ENCODE measurements around the gene CFAP97D1.

Gene CFAP97D1

GRCh38 chr17:43771463-43771862, 8.8 kb upstream of the CFAP97D1 start:
- no peak for DNase-seq (ENCODE audit: low read depth)
- no peak overlapping the region for H3K4me3 ChIP-seq (replicated peaks; ENCODE audit: low read depth, low read length)
- TF ChIP-seq CTCF (IDR thresholded peaks at IDR 0.05; ENCODE audit: low read length, missing control alignments) = no peak

DNA sequence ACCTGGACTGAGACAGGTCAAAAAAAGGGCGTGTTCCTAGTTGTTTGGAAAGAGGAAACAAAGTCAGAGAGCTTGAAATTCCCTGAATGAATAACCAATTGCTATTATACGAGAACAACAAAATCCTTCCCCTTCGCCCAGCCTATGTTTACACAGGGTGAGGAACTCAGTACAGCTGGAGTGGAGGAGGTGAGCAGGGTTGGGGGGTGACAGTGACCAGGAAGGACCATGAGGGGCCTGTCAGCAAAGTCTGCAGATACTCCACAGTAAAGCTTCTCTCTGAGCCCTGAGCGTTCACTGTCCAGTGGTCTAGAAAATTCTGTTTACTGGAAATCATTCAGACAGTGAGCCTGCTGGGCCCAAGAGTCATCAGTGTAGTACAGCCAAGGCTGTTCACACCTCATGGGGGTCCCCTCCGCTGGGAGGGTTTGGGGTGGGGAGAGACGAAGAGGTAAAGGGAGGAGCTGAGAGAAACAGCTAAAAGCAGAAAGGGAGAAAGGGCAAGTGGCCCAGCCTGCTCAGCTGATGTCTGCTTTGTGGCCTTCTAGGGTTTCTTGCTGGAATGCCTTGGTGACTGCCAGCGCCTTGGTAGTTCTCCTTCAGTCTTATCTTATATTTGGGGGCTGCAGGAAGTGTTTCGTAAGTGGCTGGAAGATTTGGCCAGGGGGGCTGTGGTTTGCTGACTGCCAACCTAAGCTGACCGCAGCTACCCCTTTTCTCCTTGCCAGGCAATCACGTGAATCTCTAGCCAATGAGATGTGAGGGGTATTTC, 7.2 kb upstream of the CFAP97D1 start:
- no peak for TF ChIP-seq CTCF (IDR thresholded peaks at IDR 0.05; ENCODE audit: low read length, missing control alignments)
- no peak overlapping the region for H3K4me3 ChIP-seq (replicated peaks; ENCODE audit: low read depth, low read length)
- peak; percentile 45 for DNase-seq (ENCODE audit: low read depth)

GRCh38 chr17:43774304-43775250, 5.7 kb upstream of the CFAP97D1 start:
- DNase-seq (ENCODE audit: low read depth) = no peak
- TF ChIP-seq CTCF (IDR thresholded peaks at IDR 0.05; ENCODE audit: low read length, missing control alignments) = no peak
- no peak overlapping the region for H3K4me3 ChIP-seq (replicated peaks; ENCODE audit: low read depth, low read length)

DNA sequence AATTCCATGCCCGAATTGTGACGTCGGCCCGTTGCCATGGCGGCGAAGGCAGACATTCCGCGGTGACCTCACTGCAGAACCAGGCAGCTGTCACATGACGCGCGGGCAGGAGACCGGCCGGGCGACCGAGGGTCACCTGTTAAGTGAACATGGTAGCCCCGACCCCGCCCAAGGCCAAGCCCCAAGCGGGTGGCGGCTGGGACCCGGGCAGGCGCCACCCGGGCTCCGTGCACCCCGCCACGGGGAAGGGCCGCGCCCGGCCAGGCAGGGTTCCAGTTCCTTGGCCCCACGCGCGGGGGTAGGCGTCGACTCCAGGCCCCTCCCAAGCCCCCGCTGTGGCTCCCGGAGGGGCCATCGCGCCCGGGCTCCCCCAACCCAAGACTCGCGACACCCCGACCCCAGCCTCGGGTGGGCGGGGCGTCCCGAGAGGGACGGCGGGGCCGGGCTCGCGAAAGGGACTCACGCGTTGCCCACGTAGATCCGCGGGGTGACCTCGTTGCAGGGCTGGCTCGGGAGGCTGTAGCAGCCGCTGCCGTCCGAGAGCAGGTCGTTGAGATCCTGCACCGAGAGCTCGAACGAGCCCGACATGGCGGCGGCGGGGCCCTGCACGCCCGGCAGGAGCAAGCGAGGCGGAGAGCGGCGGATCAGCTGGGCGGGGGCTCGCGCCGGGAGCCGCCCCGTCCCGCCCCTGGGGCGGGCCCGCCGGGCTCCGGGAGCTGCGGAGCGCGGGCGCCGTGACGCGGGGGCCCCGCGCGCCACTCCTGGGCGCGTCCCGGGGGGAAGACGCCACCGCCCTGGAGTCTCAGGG, 1.7 kb upstream of the CFAP97D1 start, which contains the start of gene DUSP3:
DUSP3 (minus strand) TSS at position 641 of the 808 bp plus-strand sequence; CDS start at position 588, 53 bp downstream.
- peak within 1 kb of the TSS; percentile 83 for H3K4me3 ChIP-seq (replicated peaks; ENCODE audit: low read depth, low read length)
- DNase-seq (ENCODE audit: low read depth) = peak; percentile 94
- no peak for TF ChIP-seq CTCF (IDR thresholded peaks at IDR 0.05; ENCODE audit: low read length, missing control alignments)

DNA sequence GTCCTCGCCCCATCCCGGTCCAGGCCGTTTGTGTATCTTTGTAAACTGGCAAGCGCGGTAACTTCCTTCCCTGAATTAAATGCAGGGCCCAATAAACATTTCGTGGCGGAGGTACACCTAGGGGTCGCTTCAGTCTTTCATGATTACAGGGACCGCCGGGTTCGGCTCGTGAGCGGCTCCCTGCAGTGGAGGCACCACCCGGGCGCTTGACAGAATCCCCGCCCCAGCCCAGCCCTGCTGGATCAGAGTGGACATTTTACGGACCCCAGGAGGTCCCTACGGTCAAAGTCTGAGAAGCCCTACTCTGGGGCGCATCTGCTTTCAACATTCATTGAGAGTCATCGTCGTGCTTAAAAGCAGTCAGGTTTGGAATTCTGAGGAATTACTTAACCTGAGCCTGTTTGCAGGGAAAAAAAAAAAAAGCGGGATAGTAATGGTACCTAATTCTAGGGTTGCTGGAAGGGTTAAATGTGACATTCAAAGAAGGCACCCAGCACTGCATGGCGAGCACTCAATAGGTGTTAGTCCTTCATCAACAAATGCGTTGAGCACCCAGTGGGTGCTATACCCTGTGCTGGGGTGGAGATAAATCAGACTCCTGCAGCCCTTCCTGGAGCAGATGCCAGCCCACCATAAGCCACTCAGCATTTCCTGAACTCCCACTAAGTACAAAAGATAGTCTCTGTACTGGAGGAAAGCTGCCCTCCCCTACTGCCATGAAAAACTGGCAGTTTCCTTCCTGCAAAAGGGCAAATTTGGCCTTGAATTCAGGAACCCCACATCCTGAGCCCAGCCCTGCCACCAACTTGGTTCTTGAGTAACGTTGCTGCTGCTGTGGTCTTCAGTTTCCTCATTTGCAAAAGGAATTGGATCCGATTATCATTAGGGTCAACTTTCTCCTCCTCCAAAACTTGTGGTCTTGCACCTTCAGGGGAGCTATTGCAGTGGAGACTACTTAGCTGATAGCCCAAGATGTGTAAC, 800 bp upstream of the CFAP97D1 start:
- peak overlapping the region; percentile 83 for H3K4me3 ChIP-seq (replicated peaks; ENCODE audit: low read depth, low read length)
- DNase-seq (ENCODE audit: low read depth) = peak; percentile 34
- peak; percentile 19 for TF ChIP-seq CTCF (IDR thresholded peaks at IDR 0.05; ENCODE audit: low read length, missing control alignments)
